ENCODE results near the gene MLPH. TPM values are rescaled to one million over a fixed set of nuclear protein-coding genes. Genes with fewer than 3 reads are reported as not detected.

Gene MLPH
- total RNA-seq, 1 donor, result 40.6 TPM

GRCh38 chr2:237495521-237496117, 8.6 kb downstream of the MLPH start:
- TF ChIP-seq, protein P1, sequence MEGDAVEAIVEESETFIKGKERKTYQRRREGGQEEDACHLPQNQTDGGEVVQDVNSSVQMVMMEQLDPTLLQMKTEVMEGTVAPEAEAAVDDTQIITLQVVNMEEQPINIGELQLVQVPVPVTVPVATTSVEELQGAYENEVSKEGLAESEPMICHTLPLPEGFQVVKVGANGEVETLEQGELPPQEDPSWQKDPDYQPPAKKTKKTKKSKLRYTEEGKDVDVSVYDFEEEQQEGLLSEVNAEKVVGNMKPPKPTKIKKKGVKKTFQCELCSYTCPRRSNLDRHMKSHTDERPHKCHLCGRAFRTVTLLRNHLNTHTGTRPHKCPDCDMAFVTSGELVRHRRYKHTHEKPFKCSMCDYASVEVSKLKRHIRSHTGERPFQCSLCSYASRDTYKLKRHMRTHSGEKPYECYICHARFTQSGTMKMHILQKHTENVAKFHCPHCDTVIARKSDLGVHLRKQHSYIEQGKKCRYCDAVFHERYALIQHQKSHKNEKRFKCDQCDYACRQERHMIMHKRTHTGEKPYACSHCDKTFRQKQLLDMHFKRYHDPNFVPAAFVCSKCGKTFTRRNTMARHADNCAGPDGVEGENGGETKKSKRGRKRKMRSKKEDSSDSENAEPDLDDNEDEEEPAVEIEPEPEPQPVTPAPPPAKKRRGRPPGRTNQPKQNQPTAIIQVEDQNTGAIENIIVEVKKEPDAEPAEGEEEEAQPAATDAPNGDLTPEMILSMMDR (IDR thresholded peaks at IDR 0.05; ENCODE audit: insufficient read depth, low read depth, low read length), result no peak
- H3K4me3 ChIP-seq (ENCODE audit: low read depth, low read length), result no peak overlapping the region
- no peak for DNase-seq (ENCODE audit: low read depth)

DNA sequence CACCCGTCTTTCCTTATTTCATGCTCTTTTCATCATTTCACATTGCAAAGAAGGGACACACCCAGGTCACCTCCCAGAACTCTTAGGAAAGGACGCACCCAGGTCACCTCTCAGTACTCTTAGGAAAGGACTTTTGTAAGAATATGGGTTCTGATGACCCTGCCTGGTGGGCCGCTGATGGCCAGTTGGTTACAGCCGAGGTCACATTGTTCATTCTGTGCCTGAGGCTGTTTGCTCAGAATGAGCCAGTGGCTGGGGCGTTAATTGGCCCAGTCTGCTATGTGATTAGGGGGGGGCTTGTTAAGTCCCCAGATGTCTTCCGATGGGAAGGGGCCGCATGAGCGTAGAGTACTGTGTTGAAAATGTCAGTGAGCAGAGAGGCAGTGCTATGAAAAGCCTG, 9.4 kb downstream of the MLPH start:
- H3K4me3 ChIP-seq (ENCODE audit: low read depth, low read length), result no peak overlapping the region
- no peak for DNase-seq (ENCODE audit: low read depth)
- TF ChIP-seq, protein P1 (IDR thresholded peaks at IDR 0.05; ENCODE audit: insufficient read depth, low read depth, low read length), result no peak

- H3K4me3 ChIP-seq (ENCODE audit: low read depth, low read length), result no peak overlapping the region
- DNase-seq (ENCODE audit: low read depth), result no peak
These were observed 10.2 kb downstream of the MLPH start for GRCh38 chr2:237497009-237497837.

DNA sequence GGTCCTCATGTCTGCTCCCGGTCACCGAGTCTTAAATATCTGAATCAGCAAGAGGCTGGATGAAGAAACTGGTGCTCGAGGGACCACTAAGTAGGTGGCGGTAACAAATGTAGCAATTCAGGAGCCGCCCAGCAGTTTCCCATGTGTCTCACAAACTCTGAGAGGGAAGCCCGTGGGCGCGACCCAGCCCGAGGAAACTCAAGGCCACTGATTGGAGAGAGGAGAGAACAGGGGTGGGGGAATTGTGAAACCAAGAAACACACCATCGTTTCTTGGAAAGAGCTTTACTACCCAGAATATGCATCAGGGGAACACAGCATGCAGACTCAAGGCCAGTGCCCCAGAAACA, 10.8 kb downstream of the MLPH start:
- DNase-seq (ENCODE audit: low read depth), result peak; percentile 91

More at GRCh38 chr2:237497009-237497837, 10.2 kb downstream of the MLPH start:
- TF ChIP-seq, protein P1 (IDR thresholded peaks at IDR 0.05; ENCODE audit: insufficient read depth, low read depth, low read length), result no peak

GRCh38 chr2:237498341-237498740, 11.3 kb downstream of the MLPH start:
- TF ChIP-seq, protein P1 (IDR thresholded peaks at IDR 0.05; ENCODE audit: insufficient read depth, low read depth, low read length), result no peak
- no peak overlapping the region for H3K4me3 ChIP-seq (ENCODE audit: low read depth, low read length)
- peak; percentile 80 for DNase-seq (ENCODE audit: low read depth)

More for the DNA sequence above, 10.8 kb downstream of the MLPH start:
- H3K4me3 ChIP-seq (ENCODE audit: low read depth, low read length), result no peak overlapping the region
- TF ChIP-seq, protein P1 (IDR thresholded peaks at IDR 0.05; ENCODE audit: insufficient read depth, low read depth, low read length), result no peak

GRCh38 chr2:237500681-237501424, 13.8 kb downstream of the MLPH start:
- DNase-seq (ENCODE audit: low read depth), result peak; percentile 99
- no peak overlapping the region for H3K4me3 ChIP-seq (ENCODE audit: low read depth, low read length)
- TF ChIP-seq, protein P1 (IDR thresholded peaks at IDR 0.05; ENCODE audit: insufficient read depth, low read depth, low read length), result no peak
